ENCODE data around the gene VDAC1.

GRCh38 chr5:134008266-134008749, 3.5 kb upstream of the VDAC1 start:
- no peak for TF ChIP-seq CTCF (IDR thresholded peaks at IDR 0.05; ENCODE audit: insufficient read depth, low read length)
- TF ChIP-seq REST (IDR thresholded peaks at IDR 0.05; ENCODE audit: insufficient replicate concordance, low read depth): no peak
- TF ChIP-seq POLR2AphosphoS5 (IDR thresholded peaks at IDR 0.05; ENCODE audit: low read depth): no peak
- no peak for TF ChIP-seq GABPA (IDR thresholded peaks at IDR 0.05; ENCODE audit: low read depth)
- no peak for TF ChIP-seq SPI1 (IDR thresholded peaks at IDR 0.05; ENCODE audit: borderline replicate concordance, low read depth)

Measured in HL-60 (cell line).